Tibial nerve (tissue), 4 donors: ENCODE measurements around the gene VASP. TPM values are rescaled to one million over a fixed set of nuclear protein-coding genes. Genes with fewer than 3 reads are reported as not detected.

Experiments used
- DNase-seq, 2 donors: peaks; one replicate each; pipeline ENCODE4 v3.0.0-alpha.2; 2019; ENCODE audit warnings: low spot score in 2 of 2
- H3K27ac ChIP-seq, 4 donors: fragments of 200-600 bp; sonication (generic) in 3 of 4; one replicate each; pipeline ENCODE4 v1.5.1; 2017 to 2019; ENCODE audit warnings: mild to moderate bottlenecking in 1 of 4
- H3K27me3 ChIP-seq, 2 donors: fragments of 200-600 bp; sonication (generic) in 1 of 2; one replicate each; pipeline versions ENCODE4 v1.5.1 to v1.6.0; 2017 to 2019
- H3K36me3 ChIP-seq, 3 donors: fragments of 200-600 bp; sonication (generic); one replicate each; pipeline ENCODE4 v1.5.1; 2018 to 2019
- H3K4me1 ChIP-seq, 4 donors: fragments of 200-600 bp; sonication (generic) in 3 of 4; one replicate each; pipeline ENCODE4 v1.5.1; 2017 to 2019
- H3K4me3 ChIP-seq, 4 donors: fragments of 200-600 bp; sonication (generic) in 3 of 4; one replicate each; pipeline ENCODE4 v1.5.1; 2017 to 2019; ENCODE audit warnings: mild to moderate bottlenecking in 1 of 4, moderate library complexity in 1 of 4
- H3K9me3 ChIP-seq, 4 donors: fragments of 200-600 bp; sonication (generic) in 3 of 4; one replicate each; pipeline ENCODE4 v1.5.1; 2017 to 2019
- EP300 ChIP-seq, 2 donors: sonication (generic); formaldehyde crosslinking; IDR thresholded peaks; one replicate each; pipeline ENCODE4 v1.6.1; 2017; ENCODE audit warnings: antibody characterized with exemption in 2 of 2, mild to moderate bottlenecking in 1 of 2
- POLR2A ChIP-seq, 2 donors: fragments of 450-650 bp; IDR thresholded peaks; one replicate each; pipeline ENCODE4 v1.6.1; 2017; ENCODE audit warnings: antibody characterized with exemption in 2 of 2, mild to moderate bottlenecking in 2 of 2, moderate library complexity in 2 of 2
- WGBS, 2 donors: methylation state at CpG; one replicate each; pipeline ENCODE4 v1.1.5; 2018; 5-methylcytosine and 5-hydroxymethylcytosine counted together
- total RNA-seq, 4 donors: library from RNA; depleted of rRNA; stranded (reverse); fragments of >200 nt; gene quantifications; one replicate each; pipeline ENCODE4 v1.1.0, GENCODE V29; 2016
- TF ChIP-seq, protein P1 (sequence below), 5 experiments: fragments of 200-600 bp in 3 of 5; fragments of 450-650 bp in 2 of 5; sonication (generic) in 3 of 5; IDR thresholded peaks; one replicate each; pipeline ENCODE4 v1.5.1; 2016 to 2019; ENCODE audit warnings: antibody characterized with exemption in 5 of 5, mild to moderate bottlenecking in 3 of 5, moderate library complexity in 2 of 5

VASP gene
- total RNA-seq, 4 donors from 2014 or later, result 39.1 to 74.4 (median 59.2) TPM

DNA sequence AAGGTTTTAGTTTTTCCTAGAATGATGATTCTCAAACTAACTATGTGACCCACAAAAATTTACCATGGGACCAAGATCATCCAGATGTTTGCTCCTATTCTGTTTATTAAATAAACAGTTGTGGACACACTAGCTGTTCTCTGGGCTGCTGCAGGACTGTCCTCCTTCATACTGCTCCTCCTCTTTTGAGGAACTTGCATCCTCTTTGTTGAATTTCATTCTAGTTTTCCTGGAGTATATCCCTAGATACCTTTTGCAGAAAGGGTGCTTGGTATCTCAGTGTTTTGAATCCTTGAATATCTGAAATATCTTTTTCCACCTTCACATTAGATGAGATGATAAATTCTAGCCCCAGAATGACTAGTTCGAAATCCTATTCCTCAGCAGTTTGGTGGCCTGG, 24.1 kb downstream of the VASP start:
- TF ChIP-seq, protein P1, sequence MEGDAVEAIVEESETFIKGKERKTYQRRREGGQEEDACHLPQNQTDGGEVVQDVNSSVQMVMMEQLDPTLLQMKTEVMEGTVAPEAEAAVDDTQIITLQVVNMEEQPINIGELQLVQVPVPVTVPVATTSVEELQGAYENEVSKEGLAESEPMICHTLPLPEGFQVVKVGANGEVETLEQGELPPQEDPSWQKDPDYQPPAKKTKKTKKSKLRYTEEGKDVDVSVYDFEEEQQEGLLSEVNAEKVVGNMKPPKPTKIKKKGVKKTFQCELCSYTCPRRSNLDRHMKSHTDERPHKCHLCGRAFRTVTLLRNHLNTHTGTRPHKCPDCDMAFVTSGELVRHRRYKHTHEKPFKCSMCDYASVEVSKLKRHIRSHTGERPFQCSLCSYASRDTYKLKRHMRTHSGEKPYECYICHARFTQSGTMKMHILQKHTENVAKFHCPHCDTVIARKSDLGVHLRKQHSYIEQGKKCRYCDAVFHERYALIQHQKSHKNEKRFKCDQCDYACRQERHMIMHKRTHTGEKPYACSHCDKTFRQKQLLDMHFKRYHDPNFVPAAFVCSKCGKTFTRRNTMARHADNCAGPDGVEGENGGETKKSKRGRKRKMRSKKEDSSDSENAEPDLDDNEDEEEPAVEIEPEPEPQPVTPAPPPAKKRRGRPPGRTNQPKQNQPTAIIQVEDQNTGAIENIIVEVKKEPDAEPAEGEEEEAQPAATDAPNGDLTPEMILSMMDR (IDR thresholded peaks at IDR 0.05), result no peak
- TF ChIP-seq POLR2A (IDR thresholded peaks at IDR 0.05) (no peak), EP300 (IDR thresholded peaks at IDR 0.05) (no peak)

DNA sequence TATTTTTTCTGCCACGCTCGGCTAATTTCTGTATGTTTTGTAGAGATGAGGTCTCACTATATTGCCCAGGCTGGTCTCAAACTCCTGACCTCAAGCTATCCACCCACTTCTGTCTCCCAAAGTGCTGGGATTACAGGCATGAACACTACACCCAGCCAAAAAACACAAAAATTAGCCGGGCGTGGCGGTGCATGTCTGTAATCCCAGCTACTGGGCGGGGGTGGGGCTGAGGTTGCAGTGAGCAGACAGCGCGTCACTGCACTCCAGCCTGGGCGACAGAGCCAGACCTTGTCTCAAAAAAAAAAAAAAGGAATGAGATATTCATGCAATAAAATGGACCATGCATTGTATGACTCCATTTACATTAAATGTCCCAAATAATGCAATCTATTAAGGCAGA, 32.2 kb downstream of the VASP start:
- no peak overlapping the region for H3K4me3 ChIP-seq
- no peaks in the 10 kb centered on the region for H3K9me3 ChIP-seq
- no peak overlapping the region for H3K27ac ChIP-seq
- H3K36me3 ChIP-seq, result no peaks in the 10 kb centered on the region
- WGBS, 2 donors, result 77 to 90% methylated on average over 9 of the region's 9 CpGs
- DNase-seq, result no peak
- peaks cover 0 to 15% (median 0%) of the 10 kb centered on the region in 4 donors for H3K4me1 ChIP-seq
- H3K27me3 ChIP-seq, result no peaks in the 10 kb centered on the region
- TF ChIP-seq, protein P1 (IDR thresholded peaks at IDR 0.05), result no peak
- TF ChIP-seq POLR2A (IDR thresholded peaks at IDR 0.05) (no peak), EP300 (IDR thresholded peaks at IDR 0.05) (no peak)

More for the DNA sequence above, 24.1 kb downstream of the VASP start:
- Histone ChIP-seq H3K9me3 (no peaks in the 10 kb centered on the region), H3K27ac (no peak overlapping the region), H3K27me3 (peaks cover 0 to 20% of the 10 kb centered on the region in 2 donors), H3K36me3 (peaks cover 0 to 5% (median 0%) of the 10 kb centered on the region in 3 donors), H3K4me1 (peaks cover 0 to 24% (median 6%) of the 10 kb centered on the region in 4 donors), H3K4me3 (no peak overlapping the region)
- DNase-seq, result no peak
- 92 to 96% methylated on average over 1 of the region's 1 CpG for WGBS, 2 donors

DNA sequence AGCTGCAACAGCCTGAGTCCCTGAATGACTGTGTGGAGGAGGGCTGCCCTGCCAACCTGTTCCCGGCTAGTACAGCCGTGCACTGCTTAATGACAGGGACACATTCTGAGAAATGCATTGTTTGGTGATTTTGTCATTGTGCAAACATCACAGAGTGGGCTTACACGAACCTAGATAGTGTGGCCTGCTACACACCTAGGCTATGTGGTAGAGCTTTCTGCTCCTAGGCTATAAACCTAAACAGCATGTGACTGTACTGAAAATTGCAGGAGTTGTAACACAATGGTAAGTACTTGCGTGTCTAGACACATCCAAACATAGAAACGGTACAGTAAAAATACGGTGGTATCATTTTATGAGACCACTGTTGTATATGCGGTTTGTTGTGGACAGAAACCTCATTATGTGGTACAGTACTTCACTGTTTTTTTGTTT, 35.0 kb downstream of the VASP start:
- TF ChIP-seq EP300 (IDR thresholded peaks at IDR 0.05) (no peak), POLR2A (IDR thresholded peaks at IDR 0.05) (no peak)
- TF ChIP-seq, protein P1 (IDR thresholded peaks at IDR 0.05), result no peak
- Histone ChIP-seq H3K27me3 (no peaks in the 10 kb centered on the region), H3K27ac (peak overlapping the region in 3 of 4 donors; percentile 59 to 93 (median 82)), H3K36me3 (no peaks in the 10 kb centered on the region), H3K4me1 (peaks cover 0 to 19% (median 0%) of the 10 kb centered on the region in 4 donors), H3K9me3 (no peaks in the 10 kb centered on the region), H3K4me3 (no peak overlapping the region)
- 62 to 76% methylated on average over 7 of the region's 7 CpGs for WGBS, 2 donors
- no peak for DNase-seq

DNA sequence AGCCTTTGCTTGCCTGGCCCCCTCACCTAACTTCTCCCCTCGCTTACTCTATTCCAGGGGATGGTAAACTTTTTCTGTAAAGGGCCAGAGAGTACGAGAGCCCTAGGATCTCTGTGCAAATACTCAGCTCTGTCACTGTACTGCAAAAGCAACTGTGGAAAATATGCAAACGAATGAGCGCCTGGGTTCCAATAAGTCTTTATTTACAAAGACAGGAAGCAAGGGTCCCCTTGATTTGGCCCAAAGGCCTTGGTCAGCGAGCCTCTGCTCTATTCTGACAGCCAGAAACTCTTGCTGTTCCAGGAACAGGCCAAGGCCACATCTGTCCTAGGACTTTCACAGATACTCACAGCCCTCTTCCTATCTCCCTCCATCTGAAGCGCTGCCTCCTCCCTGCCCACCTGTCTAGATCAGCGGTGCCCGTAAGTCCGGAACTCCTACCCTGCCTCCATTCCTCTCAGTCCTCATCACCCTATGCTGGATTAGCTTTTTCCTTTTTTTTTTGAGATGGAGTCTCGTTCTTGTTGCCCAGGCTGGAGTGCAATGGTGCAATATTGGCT, 40.0 kb downstream of the VASP start:
- no peak for DNase-seq
- WGBS, 2 donors, result 85% methylated on average over 10 of the region's 10 CpGs
- no peak for TF ChIP-seq POLR2A (IDR thresholded peaks at IDR 0.05)
- TF ChIP-seq, protein P1 (IDR thresholded peaks at IDR 0.05), result no peak
- no peak for TF ChIP-seq EP300 (IDR thresholded peaks at IDR 0.05)

DNA sequence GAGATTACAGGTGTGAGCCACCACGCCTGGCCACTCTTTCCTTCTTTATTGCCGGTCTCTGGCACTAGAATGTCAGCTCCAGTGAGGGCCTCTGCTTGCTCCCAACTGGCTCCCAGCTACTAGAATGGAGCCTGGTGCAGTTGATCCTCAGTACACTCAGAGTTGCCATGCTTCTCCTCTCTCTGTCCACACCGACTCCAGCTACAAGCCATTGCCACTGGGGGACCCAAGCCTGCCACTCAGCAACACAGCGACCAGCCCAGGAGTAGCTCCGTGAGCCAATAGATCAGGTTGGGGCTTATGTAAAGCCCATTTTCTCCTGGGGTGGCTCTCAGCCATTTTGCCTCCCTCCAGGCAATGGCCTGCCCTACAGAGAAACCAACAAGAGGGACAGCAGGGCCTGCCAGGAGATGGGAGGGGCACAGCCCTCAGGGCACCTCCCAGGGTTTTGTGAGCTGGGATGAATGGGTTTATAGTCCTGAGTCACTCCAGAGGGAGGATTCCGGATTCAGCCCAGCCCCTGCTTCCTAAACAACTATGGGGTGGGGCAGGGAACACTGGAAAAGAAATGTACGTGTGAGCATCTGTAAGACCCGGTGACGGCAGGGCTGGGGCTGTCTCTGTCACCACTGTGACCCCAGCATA, 40.8 kb downstream of the VASP start:
- Histone ChIP-seq H3K36me3 (peaks cover 0 to 5% (median 0%) of the 10 kb centered on the region in 3 donors), H3K27ac (peak overlapping the region in 3 of 4 donors; percentile 60 to 78 (median 78)), H3K4me1 (peaks cover 0 to 22% (median 0%) of the 10 kb centered on the region in 4 donors), H3K27me3 (no peaks in the 10 kb centered on the region), H3K4me3 (no peak overlapping the region), H3K9me3 (no peaks in the 10 kb centered on the region)
- DNase-seq, result no peak
- TF ChIP-seq EP300 (IDR thresholded peaks at IDR 0.05) (peak in 1 of 2 donors; percentile 34), POLR2A (IDR thresholded peaks at IDR 0.05) (no peak)
- TF ChIP-seq, protein P1 (IDR thresholded peaks at IDR 0.05), result no peak
- WGBS, 2 donors, result 66 to 70% methylated on average over 6 to 9 of the region's 9 CpGs

More for the DNA sequence above, 40.0 kb downstream of the VASP start:
- Histone ChIP-seq H3K27ac (peak overlapping the region in 3 of 4 donors; percentile 60 to 78 (median 78)), H3K27me3 (no peaks in the 10 kb centered on the region), H3K9me3 (no peaks in the 10 kb centered on the region), H3K4me1 (peaks cover 0 to 22% (median 0%) of the 10 kb centered on the region in 4 donors), H3K36me3 (no peaks in the 10 kb centered on the region), H3K4me3 (no peak overlapping the region)
